Ectodermal cell (in vitro differentiated cells): ENCODE measurements around the gene IBSP.

Experiments
- H3K27ac ChIP-seq: 2 replicates; pipeline ENCODE4 v1.7.0; 2013; ENCODE audit warnings: mild to moderate bottlenecking, low read depth, low read length; ENCODE audit not compliant: insufficient read depth, poor library complexity, severe bottlenecking
- H3K27me3 ChIP-seq: 2 replicates; pipeline ENCODE4 v1.7.0; 2013; ENCODE audit warnings: mild to moderate bottlenecking, low read length; ENCODE audit not compliant: insufficient read depth, control insufficient read depth, poor library complexity, severe bottlenecking
- H3K36me3 ChIP-seq: one replicate; pipeline ENCODE4 v1.7.0; 2013; ENCODE audit warnings: low read length; ENCODE audit not compliant: control insufficient read depth, insufficient read depth
- H3K4me1 ChIP-seq: one replicate; pipeline ENCODE4 v1.7.0; 2013; ENCODE audit warnings: low read length; ENCODE audit not compliant: control insufficient read depth, insufficient read depth
- H3K4me3 ChIP-seq: 2 replicates; pipeline ENCODE4 v1.7.0; 2013; ENCODE audit warnings: low read depth, low read length, control low read depth; ENCODE audit not compliant: insufficient read depth
- H3K9me3 ChIP-seq: 2 replicates; pipeline ENCODE4 v1.7.0; 2013; ENCODE audit warnings: mild to moderate bottlenecking, low read length, moderate library complexity; ENCODE audit not compliant: control insufficient read depth
- WGBS, 2 experiments: methylation state at CpG; one replicate each; pipeline ENCODE4 v1.1.7; 2013; ENCODE audit warnings: missing lambda C conversion rate in 2 of 2; 5-methylcytosine and 5-hydroxymethylcytosine counted together

Gene IBSP

GRCh38 chr4:87851332-87851731 lies 52.0 kb downstream of the IBSP start:
- Histone ChIP-seq H3K27ac (no peak overlapping the region), H3K4me3 (no peak overlapping the region), H3K9me3 (no peaks in the 10 kb centered on the region), H3K36me3 (no peaks in the 10 kb centered on the region), H3K4me1 (no peaks in the 10 kb centered on the region), H3K27me3 (no peaks in the 10 kb centered on the region)
- WGBS, 2 experiments, result 84 to 85% methylated on average over 8 of the region's 8 CpGs

GRCh38 chr4:87851953-87852352 lies 52.6 kb downstream of the IBSP start:
- Histone ChIP-seq H3K27ac (no peak overlapping the region), H3K4me3 (no peak overlapping the region), H3K9me3 (no peaks in the 10 kb centered on the region), H3K4me1 (no peaks in the 10 kb centered on the region), H3K36me3 (no peaks in the 10 kb centered on the region), H3K27me3 (no peaks in the 10 kb centered on the region)
- WGBS, 2 experiments, result 84 to 91% methylated on average over 4 of the region's 4 CpGs

GRCh38 chr4:87853108-87853507 lies 53.8 kb downstream of the IBSP start:
- no peaks in the 10 kb centered on the region for H3K27me3 ChIP-seq
- H3K4me1 ChIP-seq, result no peaks in the 10 kb centered on the region
- H3K4me3 ChIP-seq, result no peak overlapping the region
- no peaks in the 10 kb centered on the region for H3K9me3 ChIP-seq
- no peak overlapping the region for H3K27ac ChIP-seq
- H3K36me3 ChIP-seq, result no peaks in the 10 kb centered on the region
- WGBS, 2 experiments, result 12 to 15% methylated on average over 3 of the region's 3 CpGs

DNA sequence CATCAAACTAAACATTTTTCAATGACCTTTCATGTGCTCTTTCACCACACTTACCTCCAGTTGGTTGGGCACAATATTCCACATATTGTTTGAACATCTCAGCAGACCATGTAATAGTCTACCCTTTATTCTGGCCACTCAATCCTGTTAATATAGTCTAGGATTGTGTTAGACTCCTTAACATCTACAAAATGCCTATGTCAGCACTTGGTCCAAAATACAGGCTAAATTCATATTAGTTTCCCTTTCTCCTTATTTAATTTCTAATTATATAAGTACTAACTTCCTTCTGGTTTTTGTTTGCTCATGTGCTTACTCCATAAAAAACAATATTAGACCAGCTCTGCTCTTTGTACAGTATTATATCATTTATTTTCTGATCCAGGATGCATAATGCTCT lies 54.5 kb downstream of the IBSP start:
- Histone ChIP-seq H3K4me3 (no peak overlapping the region), H3K9me3 (no peaks in the 10 kb centered on the region), H3K36me3 (no peaks in the 10 kb centered on the region), H3K4me1 (no peaks in the 10 kb centered on the region), H3K27ac (no peak overlapping the region), H3K27me3 (no peaks in the 10 kb centered on the region)

GRCh38 chr4:87855559-87855958 lies 56.2 kb downstream of the IBSP start:
- no peak overlapping the region for H3K27ac ChIP-seq
- H3K4me3 ChIP-seq, result no peak overlapping the region
- WGBS, 2 experiments, result 84 to 85% methylated on average over 8 of the region's 8 CpGs
- no peaks in the 10 kb centered on the region for H3K9me3 ChIP-seq
- H3K36me3 ChIP-seq, result no peaks in the 10 kb centered on the region
- H3K27me3 ChIP-seq, result no peaks in the 10 kb centered on the region
- H3K4me1 ChIP-seq, result no peaks in the 10 kb centered on the region

GRCh38 chr4:87856816-87857215 lies 57.5 kb downstream of the IBSP start:
- no peaks in the 10 kb centered on the region for H3K36me3 ChIP-seq
- H3K9me3 ChIP-seq, result no peaks in the 10 kb centered on the region
- no peaks in the 10 kb centered on the region for H3K4me1 ChIP-seq
- whole genome bisulfite sequencing, 2 experiments, result 71 to 82% methylated on average over 1 of the region's 1 CpG
- H3K27me3 ChIP-seq, result no peaks in the 10 kb centered on the region
- no peak overlapping the region for H3K27ac ChIP-seq
- H3K4me3 ChIP-seq, result no peak overlapping the region

DNA sequence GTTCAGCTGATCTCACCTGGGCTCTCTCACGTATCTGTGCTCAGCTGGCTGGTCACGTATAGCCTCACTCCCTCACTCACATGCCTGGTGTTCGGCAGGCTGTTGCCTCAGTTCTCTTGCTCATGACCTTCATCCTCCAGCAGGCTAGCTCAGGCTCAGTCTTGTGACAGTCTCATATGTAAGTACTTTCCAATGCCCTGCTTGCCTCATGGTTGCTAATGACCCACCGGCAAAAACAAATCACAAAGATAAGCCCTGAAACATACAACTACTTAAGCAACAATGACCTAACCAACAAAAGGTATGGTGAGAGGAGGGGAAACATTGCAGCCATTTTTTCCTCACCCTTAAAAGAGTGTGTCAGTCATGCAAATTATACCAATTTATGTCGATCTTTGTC lies 58.4 kb downstream of the IBSP start:
- Histone ChIP-seq H3K36me3 (no peaks in the 10 kb centered on the region), H3K27me3 (no peaks in the 10 kb centered on the region), H3K9me3 (no peaks in the 10 kb centered on the region), H3K27ac (no peak overlapping the region), H3K4me3 (no peak overlapping the region), H3K4me1 (no peaks in the 10 kb centered on the region)
- WGBS, 2 experiments, result 56 to 59% methylated on average over 5 of the region's 5 CpGs
